HG03060 (cell line): Measurements from ENCODE around the gene STS.

Experiments
- ATAC-seq: cut with Tn5 transposase; IDR thresholded peaks from one replicate; pipeline ENCODE4 v1.9.1; 2021; ENCODE audit warnings: low read depth, moderate number of reproducible peaks; ENCODE audit not compliant: unreplicated experiment

Gene STS

GRCh38 chrX:7147413-7147977, at the start of gene STS:
STS (plus strand) TSS chrX:7147712; CDS start chrX:7253200, 105,488 bp downstream.
- ATAC-seq = peak; percentile 14

GRCh38 chrX:7100022-7100421, 47.5 kb upstream of the STS start:
- ATAC-seq = no peak

- ATAC-seq = no peak
Measured at GRCh38 chrX:7102119-7102518, 45.4 kb upstream of the STS start.

- ATAC-seq = no peak
Measured at GRCh38 chrX:7106649-7107048, 40.9 kb upstream of the STS start.

- no peak for ATAC-seq
Measured at GRCh38 chrX:7108030-7108429, 39.5 kb upstream of the STS start.

- no peak for ATAC-seq
Measured at GRCh38 chrX:7109049-7109531, 38.4 kb upstream of the STS start.

- peak; percentile 49 for ATAC-seq
Measured at GRCh38 chrX:7109838-7110793, 37.4 kb upstream of the STS start.

GRCh38 chrX:7110821-7111276, 36.7 kb upstream of the STS start:
- ATAC-seq = peak; percentile 35

- ATAC-seq = no peak
Measured at GRCh38 chrX:7111518-7111917, 36.0 kb upstream of the STS start.

GRCh38 chrX:7112071-7112470, 35.4 kb upstream of the STS start:
- ATAC-seq = no peak

GRCh38 chrX:7115557-7115956, 32.0 kb upstream of the STS start:
- peak; percentile 71 for ATAC-seq

GRCh38 chrX:7116081-7116480, 31.4 kb upstream of the STS start:
- ATAC-seq = no peak

- no peak for ATAC-seq
Measured at GRCh38 chrX:7117587-7117986, 29.9 kb upstream of the STS start.

GRCh38 chrX:7119950-7120877, 27.3 kb upstream of the STS start:
- ATAC-seq = no peak

GRCh38 chrX:7120878-7121219, 26.7 kb upstream of the STS start:
- no peak for ATAC-seq

- no peak for ATAC-seq
Measured at GRCh38 chrX:7127056-7127455, 20.5 kb upstream of the STS start.

GRCh38 chrX:7131621-7132020, 15.9 kb upstream of the STS start:
- no peak for ATAC-seq

- no peak for ATAC-seq
Measured at GRCh38 chrX:7132335-7133049, 15.0 kb upstream of the STS start.

GRCh38 chrX:7133050-7133440, 14.5 kb upstream of the STS start:
- no peak for ATAC-seq

GRCh38 chrX:7134981-7135380, 12.5 kb upstream of the STS start:
- ATAC-seq = no peak
